ENCODE measurements around the gene EVA1C. TPM values are rescaled to one million over a fixed set of nuclear protein-coding genes. Genes with fewer than 3 reads are reported as not detected.

The EVA1C gene
- total RNA-seq, 1 experiment from 2014 or later: 29.3 TPM

- Histone ChIP-seq H3K9ac (ENCODE audit: low read length) (no peak overlapping the region), H3K36me3 (ENCODE audit: control insufficient read depth in 1 of 2, insufficient read depth in 2 of 2, low read length in 2 of 2) (no peaks in the 10 kb centered on the region), H3K4me3 (replicated peaks in 1 of 2; ENCODE audit: low read depth in 1 of 2, low read length in 2 of 2) (no peak overlapping the region), H4K20me1 (ENCODE audit: insufficient read depth) (no peaks in the 10 kb centered on the region), H2AFZ (ENCODE audit: low read depth, low read length, poor library complexity, severe bottlenecking) (no peak overlapping the region), H3K4me1 (ENCODE audit: control insufficient read depth in 1 of 2, insufficient read depth in 2 of 2, low read length in 2 of 2) (peaks cover 4 to 6% of the 10 kb centered on the region in 2 experiments), H3K9me2 (ENCODE audit: insufficient read depth) (no peaks in the 10 kb centered on the region), H3K9me3 (ENCODE audit: control insufficient read depth in 1 of 2, insufficient read depth in 1 of 2, low read depth in 1 of 2, low read length in 2 of 2) (no peaks in the 10 kb centered on the region), H3K4me2 (ENCODE audit: low read length) (no peak overlapping the region), H3K27ac (ENCODE audit: low read depth, low read length) (no peak overlapping the region), H3K79me2 (ENCODE audit: insufficient read depth, low read length) (no peaks in the 10 kb centered on the region), H3K27me3 (ENCODE audit: insufficient read depth, low read length) (no peaks in the 10 kb centered on the region)
- intact Hi-C loops (cut with micrococcal nuclease): no loop called here
- RAD21 ChIA-PET (ENCODE audit: low non-redundant PET in 1 of 2, low total read pairs in 2 of 2, uncharacterized antibody in 2 of 2, unreplicated experiment in 2 of 2): no interaction called here
- ATAC-seq (no peak), DNase-seq (ENCODE audit: low read depth, low spot score) (no peak)
- CTCF ChIA-PET: no interaction called here
- BruUV-seq (replicated peaks): no TSS peak
- TF ChIP-seq CBX3 (IDR thresholded peaks at IDR 0.05; ENCODE audit: low read depth): no peak
- no peak for TF ChIP-seq ZFX (IDR thresholded peaks at IDR 0.05)
- no peak for TF ChIP-seq SP1 (IDR thresholded peaks at IDR 0.05; ENCODE audit: low read depth)
- TF ChIP-seq POLR2AphosphoS5 (IDR thresholded peaks at IDR 0.05; ENCODE audit: low read depth, low read length): no peak
- TF ChIP-seq TCF7L2 (IDR thresholded peaks at IDR 0.05; ENCODE audit: borderline replicate concordance, extremely low read depth, insufficient read depth, insufficient read length): no peak
- POLR2A ChIA-PET: no interaction called here
These were observed 120.5 kb downstream of the EVA1C start for GRCh38 chr21:32533053-32533452.

- Histone ChIP-seq H3K36me3 (ENCODE audit: control insufficient read depth in 1 of 2, insufficient read depth in 2 of 2, low read length in 2 of 2) (no peaks in the 10 kb centered on the region), H3K4me2 (ENCODE audit: low read length) (no peak overlapping the region), H3K27ac (ENCODE audit: low read depth, low read length) (no peak overlapping the region), H3K9ac (ENCODE audit: low read length) (no peak overlapping the region), H3K9me2 (ENCODE audit: insufficient read depth) (no peaks in the 10 kb centered on the region), H3K79me2 (ENCODE audit: insufficient read depth, low read length) (no peaks in the 10 kb centered on the region), H3K4me3 (replicated peaks in 1 of 2; ENCODE audit: low read depth in 1 of 2, low read length in 2 of 2) (no peak overlapping the region), H3K27me3 (ENCODE audit: insufficient read depth, low read length) (no peaks in the 10 kb centered on the region), H3K4me1 (ENCODE audit: control insufficient read depth in 1 of 2, insufficient read depth in 2 of 2, low read length in 2 of 2) (peaks cover 4 to 6% of the 10 kb centered on the region in 2 experiments), H2AFZ (ENCODE audit: low read depth, low read length, poor library complexity, severe bottlenecking) (no peak overlapping the region), H4K20me1 (ENCODE audit: insufficient read depth) (no peaks in the 10 kb centered on the region), H3K9me3 (ENCODE audit: control insufficient read depth in 1 of 2, insufficient read depth in 1 of 2, low read depth in 1 of 2, low read length in 2 of 2) (no peaks in the 10 kb centered on the region)
- DNase-seq (ENCODE audit: low read depth, low spot score): no peak
- no peak for ATAC-seq
- intact Hi-C loops (cut with micrococcal nuclease): no loop called here
- RAD21 ChIA-PET (ENCODE audit: low non-redundant PET in 1 of 2, low total read pairs in 2 of 2, uncharacterized antibody in 2 of 2, unreplicated experiment in 2 of 2): no interaction called here
- CTCF ChIA-PET: no interaction called here
- POLR2A ChIA-PET: no interaction called here
- no TSS peak for BruUV-seq (replicated peaks)
- TF ChIP-seq POLR2A (IDR thresholded peaks at IDR 0.05; ENCODE audit: borderline replicate concordance, extremely low read depth, insufficient read depth, insufficient read length) (no peak), EGR1 (IDR thresholded peaks at IDR 0.05; ENCODE audit: low read depth) (no peak), CBX3 (IDR thresholded peaks at IDR 0.05; ENCODE audit: low read depth) (no peak), ELF1 (IDR thresholded peaks at IDR 0.05; ENCODE audit: borderline replicate concordance, low read depth) (no peak), SRF (IDR thresholded peaks at IDR 0.05; ENCODE audit: low read depth) (no peak)
These were observed 121.1 kb downstream of the EVA1C start for GRCh38 chr21:32533611-32534010.

Measured in HCT116 (cell line).